GM19023 (cell line): Measurements from ENCODE around the gene PTPRM.
A peak's percentile ranks its signal among the peaks of the same experiment; 100 is the strongest.

ENCODE experiments used
- ATAC-seq: cut with Tn5 transposase; IDR thresholded peaks from one replicate; pipeline ENCODE4 v1.9.1; 2021; ENCODE audit warnings: mild to moderate bottlenecking, moderate library complexity; ENCODE audit not compliant: unreplicated experiment

PTPRM gene

DNA sequence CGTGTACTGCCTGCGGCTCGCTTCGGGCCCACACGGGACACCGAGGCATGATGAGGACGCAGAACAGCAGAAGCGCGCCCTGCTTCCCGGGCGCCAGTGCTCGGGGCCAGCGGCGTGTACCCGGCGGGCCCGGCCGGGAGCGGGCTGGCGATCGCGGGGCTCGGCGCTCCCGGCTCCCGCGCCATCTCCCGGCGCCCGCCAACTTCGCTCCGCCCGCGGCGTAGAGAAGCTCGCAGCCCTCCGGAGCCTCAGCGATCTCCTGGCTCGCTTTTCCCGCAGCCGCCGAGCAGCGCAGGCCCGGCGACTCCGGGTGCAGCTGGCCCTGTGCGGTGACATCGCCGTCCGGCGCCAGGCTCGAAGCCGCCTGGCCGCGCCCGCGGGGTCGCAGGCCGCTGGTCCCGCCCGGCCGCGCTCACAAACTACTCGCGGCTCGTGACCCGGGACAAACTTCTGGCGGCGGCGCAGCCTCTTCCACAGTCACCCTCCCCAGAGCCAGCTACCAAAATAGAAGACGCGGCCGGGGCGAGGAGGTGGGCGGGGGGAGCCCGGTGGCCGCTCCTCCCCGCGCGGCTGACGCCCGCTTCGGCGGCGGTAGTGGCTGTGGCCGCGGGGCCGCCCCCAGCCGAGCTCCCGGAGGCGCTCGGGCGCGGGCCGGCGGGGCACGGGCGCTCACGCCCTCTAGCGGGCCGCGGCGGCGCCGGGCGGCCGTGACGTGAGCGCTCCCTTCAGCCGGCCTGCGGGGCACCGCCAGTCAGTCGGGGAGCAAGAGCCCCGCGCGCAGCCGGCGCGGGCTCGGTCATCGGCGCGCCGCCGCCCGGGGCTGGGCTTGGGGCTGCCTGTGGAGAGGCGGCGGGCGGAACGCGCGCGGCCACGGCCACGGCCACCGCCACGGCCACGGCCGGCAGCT is at the start of gene PTPRM:
Gene PTPRM, plus strand, starts transcription at position 750 of the 907 bp plus-strand sequence. CDS start 503 bp downstream, outside the sequence.
- ATAC-seq, result peak; percentile 93

DNA sequence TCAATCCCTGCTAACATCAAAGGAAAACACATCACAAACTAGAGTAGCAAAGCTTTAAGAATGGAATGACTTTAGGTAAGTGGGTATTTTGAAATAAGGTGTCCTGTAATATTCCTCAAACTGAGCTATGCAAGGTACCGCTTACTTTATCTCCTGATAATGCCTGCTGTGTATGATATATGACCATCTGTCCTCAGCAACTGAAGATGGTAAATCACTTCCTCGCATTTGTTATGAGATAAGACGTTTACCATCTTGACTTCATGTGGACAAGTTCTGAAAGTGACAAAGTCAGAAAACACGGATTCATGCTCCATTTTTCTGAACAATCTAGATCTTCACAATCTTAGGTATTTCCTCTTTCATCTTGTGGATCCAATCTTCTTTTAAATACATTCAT is 49.3 kb upstream of the PTPRM start:
- ATAC-seq, result no peak

GRCh38 chr18:7520200-7520785 is 46.8 kb upstream of the PTPRM start:
- no peak for ATAC-seq

DNA sequence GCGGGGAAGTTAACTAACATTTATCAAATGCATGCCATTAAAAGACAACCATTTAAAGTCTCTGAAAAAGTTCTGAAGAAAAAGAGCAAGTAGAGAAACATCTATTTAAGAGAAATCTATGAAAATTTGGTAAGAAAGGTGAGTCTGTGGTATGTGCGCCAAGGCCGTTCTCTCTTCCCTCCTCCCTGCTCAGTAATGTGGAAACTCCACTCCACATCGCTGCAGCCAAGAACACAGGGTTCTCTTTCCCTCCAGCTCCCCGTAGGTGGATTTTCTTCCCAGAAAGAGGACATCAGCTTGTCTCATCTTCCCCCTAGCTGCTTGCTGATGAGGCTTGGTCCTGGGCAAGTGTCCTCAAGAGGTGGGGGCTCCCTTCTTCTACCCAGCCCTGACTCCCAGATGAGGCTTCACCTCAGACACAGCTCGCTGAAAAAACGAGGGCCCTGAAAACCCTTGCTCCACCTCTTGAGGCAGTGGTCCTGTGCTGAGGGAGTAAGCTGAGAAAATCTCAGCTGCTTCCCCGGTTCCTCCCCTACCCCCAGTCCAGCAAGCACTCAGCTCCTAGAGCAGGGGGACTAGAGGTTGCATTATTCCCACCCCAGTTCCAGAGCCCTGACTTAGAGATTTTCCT is 45.8 kb upstream of the PTPRM start:
- ATAC-seq, result no peak

DNA sequence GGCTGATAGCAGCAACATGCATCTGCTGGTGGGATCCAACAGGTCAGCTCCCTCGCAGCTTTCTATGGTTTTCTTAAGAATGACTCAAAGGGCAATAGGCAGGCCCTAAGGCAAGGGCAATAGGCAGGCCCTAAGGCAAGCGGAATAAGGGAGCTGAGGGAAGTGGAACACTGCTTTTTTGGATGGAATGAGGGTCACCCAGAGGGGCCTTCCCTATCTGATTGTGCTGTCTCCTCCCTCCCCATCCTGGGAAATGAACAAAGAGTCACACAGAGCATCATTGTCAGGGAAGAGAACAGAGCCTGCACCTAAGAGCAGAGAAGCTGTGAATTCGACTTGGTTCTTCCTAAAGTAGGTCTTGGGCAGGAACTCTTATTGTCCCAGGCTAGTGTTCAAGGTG is 43.3 kb upstream of the PTPRM start:
- ATAC-seq, result no peak

GRCh38 chr18:7524786-7525185 is 42.3 kb upstream of the PTPRM start:
- no peak for ATAC-seq

DNA sequence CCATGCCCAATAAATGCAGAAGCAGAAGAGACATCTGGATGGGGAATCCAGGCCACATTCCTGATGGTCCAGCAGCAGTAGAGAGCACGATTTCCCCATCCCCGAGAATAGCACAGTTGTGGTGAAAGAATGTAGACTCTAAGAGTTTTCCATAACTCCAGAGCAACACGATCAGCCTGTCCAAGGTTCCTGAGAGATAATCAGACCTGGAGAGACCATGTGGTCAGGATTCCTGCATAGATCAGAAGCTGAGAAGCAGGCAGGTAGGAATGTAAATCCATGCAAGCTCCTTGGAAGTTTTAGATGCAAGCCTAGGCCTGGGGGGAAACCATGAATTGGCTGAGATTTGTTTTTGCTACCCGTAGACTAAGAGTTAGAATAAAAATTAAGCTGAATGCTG is 34.2 kb upstream of the PTPRM start:
- ATAC-seq, result no peak

DNA sequence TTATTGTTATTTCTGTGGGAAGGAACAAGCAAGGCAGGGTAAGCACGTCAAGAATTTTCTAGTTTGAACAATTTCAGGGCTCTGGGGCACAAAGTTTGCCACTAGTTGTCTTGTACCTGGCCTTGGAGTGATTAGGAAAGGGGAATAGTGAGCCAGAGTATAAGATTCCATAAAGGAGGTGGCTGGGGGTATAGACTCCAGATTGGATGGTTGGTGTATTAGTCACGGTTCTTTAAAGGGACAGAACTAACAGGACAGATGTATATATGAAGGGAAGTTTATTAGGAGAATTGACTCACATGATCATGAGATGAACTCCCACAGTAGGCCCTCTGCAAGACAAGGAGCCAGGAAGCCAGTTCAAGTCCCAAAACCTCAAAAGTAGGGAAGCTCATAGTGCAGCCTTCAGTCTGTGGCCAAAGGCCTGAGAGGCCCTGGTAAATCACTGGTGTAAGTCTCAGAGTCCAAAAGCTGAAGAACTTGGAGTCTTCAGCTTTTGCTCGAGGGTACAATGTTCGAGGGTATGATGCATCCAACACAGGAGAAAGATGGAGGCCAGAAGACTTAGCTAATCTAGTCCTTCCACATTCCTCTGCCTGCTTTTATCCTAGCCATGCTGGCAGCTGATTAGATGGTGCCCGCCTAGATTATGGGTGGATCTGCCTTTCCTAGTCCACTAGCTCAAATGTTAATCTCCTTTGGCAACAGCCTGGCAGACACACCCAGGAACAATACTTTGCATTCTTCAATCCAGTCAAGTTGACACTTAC is 31.5 kb upstream of the PTPRM start:
- ATAC-seq, result no peak

- ATAC-seq, result no peak
These were observed 30.0 kb upstream of the PTPRM start for GRCh38 chr18:7537145-7537544.

- no peak for ATAC-seq
These were observed 25.3 kb upstream of the PTPRM start for GRCh38 chr18:7541835-7542234.

- ATAC-seq, result no peak
These were observed 22.4 kb upstream of the PTPRM start for GRCh38 chr18:7544686-7545085.

DNA sequence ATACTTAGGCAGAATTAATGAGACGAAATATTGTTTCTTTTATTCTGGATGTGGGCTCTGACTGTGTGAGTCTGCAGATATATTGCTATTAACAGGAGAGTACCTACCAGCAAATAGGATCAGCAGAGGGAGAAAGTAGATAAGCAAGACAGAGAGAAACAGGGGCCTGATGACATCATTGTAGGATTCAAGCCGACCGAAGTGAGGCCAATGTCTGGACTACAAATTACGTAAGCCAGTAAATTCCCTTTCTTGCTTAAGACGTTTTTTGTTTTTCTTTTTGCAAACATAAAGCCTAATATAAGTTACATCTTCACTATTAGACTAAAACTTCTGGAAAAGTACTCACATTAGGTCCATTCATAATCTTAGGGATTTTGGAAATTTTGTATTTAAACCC is 21.4 kb upstream of the PTPRM start:
- ATAC-seq, result no peak

- no peak for ATAC-seq
These were observed 18.9 kb upstream of the PTPRM start for GRCh38 chr18:7548221-7548620.

DNA sequence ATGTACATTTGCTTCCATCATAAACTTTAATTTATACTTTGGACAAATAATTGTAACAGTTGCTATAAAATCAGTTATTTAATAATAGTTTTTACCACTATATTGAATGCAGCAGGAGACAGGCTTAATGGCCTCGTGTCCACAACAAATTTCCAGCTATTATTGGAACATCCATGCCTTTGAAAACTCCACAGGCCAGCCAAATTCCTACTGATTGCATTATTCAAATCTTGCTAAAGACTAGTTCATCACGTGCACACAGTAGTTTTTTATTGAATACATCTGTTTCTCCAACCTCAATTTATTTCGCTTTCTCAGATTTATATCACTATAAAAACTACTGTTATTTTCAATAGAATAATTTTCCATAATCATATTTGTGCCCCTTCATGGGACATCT is 18.4 kb upstream of the PTPRM start:
- ATAC-seq, result no peak

GRCh38 chr18:7557973-7558372 is 9.1 kb upstream of the PTPRM start:
- ATAC-seq, result no peak

- ATAC-seq, result no peak
These were observed 8.3 kb upstream of the PTPRM start for GRCh38 chr18:7558769-7559168.

- no peak for ATAC-seq
These were observed 7.3 kb upstream of the PTPRM start for GRCh38 chr18:7559709-7560319.

- ATAC-seq, result no peak
These were observed 5.1 kb upstream of the PTPRM start for GRCh38 chr18:7561909-7562460.

- ATAC-seq, result no peak
These were observed 4.6 kb upstream of the PTPRM start for GRCh38 chr18:7562491-7562890.

GRCh38 chr18:7565677-7566076 is 1.4 kb upstream of the PTPRM start:
- no peak for ATAC-seq

DNA sequence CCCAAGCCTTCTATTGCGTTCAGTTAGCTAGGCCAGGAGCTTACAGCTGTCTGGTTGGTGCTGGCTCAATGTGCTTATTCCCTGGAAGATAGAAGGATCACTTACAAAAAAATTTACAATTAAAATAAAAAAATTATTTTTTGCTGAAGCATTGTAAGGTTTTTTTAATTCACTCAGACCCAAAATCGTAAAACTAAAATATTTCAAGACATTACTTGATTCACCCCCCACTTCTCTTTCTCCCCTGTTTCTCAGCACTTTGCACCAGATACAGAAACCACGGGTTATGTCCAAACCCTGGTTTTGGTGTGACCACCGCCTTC is 911 bp upstream of the PTPRM start:
- ATAC-seq, result no peak
